Stimulated activated CD4-positive, alpha-beta T cell treated with anti-CD3 and anti-CD28 coated beads, Interleukin-2, amount 100 ng/mL, for 48 hours (primary cell): Measurements from ENCODE around the gene GPR176.
"Not testable (repeated sequence)": the region's sequence is repeated elsewhere in the genome, so short reads cannot be mapped to it uniquely, and the experiment has no call there.

Source experiments
- DNase-seq, 2 donors: peaks; one replicate each; pipeline ENCODE4 v3.0.0-alpha.2; 2020

Gene GPR176

GRCh38 chr15:39852250-39852649 is 67.8 kb downstream of the GPR176 start:
- DNase-seq, result no peak

GRCh38 chr15:39851500-39852092 is 68.5 kb downstream of the GPR176 start:
- DNase-seq, result no peak

- DNase-seq, result no peak
Measured at GRCh38 chr15:39850436-39850835, 69.6 kb downstream of the GPR176 start.

- no peak for DNase-seq
Measured at GRCh38 chr15:39846108-39846507, 74.0 kb downstream of the GPR176 start.

- no peak for DNase-seq
Measured at GRCh38 chr15:39845582-39845981, 74.5 kb downstream of the GPR176 start.

GRCh38 chr15:39843565-39843964 is 76.5 kb downstream of the GPR176 start:
- no peak for DNase-seq

- DNase-seq, result no peak
Measured at GRCh38 chr15:39837454-39837853, 82.6 kb downstream of the GPR176 start.

- no peak for DNase-seq
Measured at GRCh38 chr15:39835550-39835949, 84.5 kb downstream of the GPR176 start.

GRCh38 chr15:39834256-39834655 is 85.8 kb downstream of the GPR176 start:
- DNase-seq, result no peak

- DNase-seq, result no peak
Measured at GRCh38 chr15:39833515-39833981, 86.5 kb downstream of the GPR176 start.

- no peak for DNase-seq
Measured at GRCh38 chr15:39830166-39830565, 89.9 kb downstream of the GPR176 start.

- DNase-seq, result no peak
Measured at GRCh38 chr15:39828374-39828931, 91.6 kb downstream of the GPR176 start.

- DNase-seq, result no peak
Measured at GRCh38 chr15:39826975-39827374, 93.1 kb downstream of the GPR176 start.

GRCh38 chr15:39823634-39824033 is 96.4 kb downstream of the GPR176 start:
- DNase-seq, result no peak

- no peak for DNase-seq
Measured at GRCh38 chr15:39820050-39820602, 99.9 kb downstream of the GPR176 start.

GRCh38 chr15:39819533-39819932 is 100.5 kb downstream of the GPR176 start:
- no peak for DNase-seq

GRCh38 chr15:39817892-39818291 is 102.2 kb downstream of the GPR176 start:
- DNase-seq, result no peak

- no peak for DNase-seq
Measured at GRCh38 chr15:39814489-39814888, 105.6 kb downstream of the GPR176 start.

GRCh38 chr15:39812651-39813050 is 107.4 kb downstream of the GPR176 start:
- DNase-seq, result not testable (repeated sequence)

GRCh38 chr15:39808909-39809308 is 111.2 kb downstream of the GPR176 start:
- no peak for DNase-seq

GRCh38 chr15:39807791-39808190 is 112.3 kb downstream of the GPR176 start:
- DNase-seq, result no peak

- no peak for DNase-seq
Measured at GRCh38 chr15:39804026-39804425, 116.0 kb downstream of the GPR176 start.

- no peak for DNase-seq
Measured at GRCh38 chr15:39803016-39803415, 117.0 kb downstream of the GPR176 start.

- no peak for DNase-seq
Measured at GRCh38 chr15:39801641-39802309, 118.3 kb downstream of the GPR176 start.
